HFFc6 (cell line): Measurements from ENCODE around the gene SLC28A2. TPM values are rescaled to one million over a fixed set of nuclear protein-coding genes. Genes with fewer than 3 reads are reported as not detected.
"Not testable (repeated sequence)": the region's sequence is repeated elsewhere in the genome, so short reads cannot be mapped to it uniquely, and the experiment has no call there.

Source experiments
- DNase-seq: peaks from one replicate; pipeline ENCODE4 v3.0.0-alpha.2; 2018
- H3K27ac Mint-ChIP-seq: 2 replicates; pipeline ENCODE4 v1.8.0; 2020; ENCODE audit warnings: mild to moderate bottlenecking, mixed read lengths
- H3K27me3 Mint-ChIP-seq: 2 replicates; pipeline ENCODE4 v1.8.0; 2021; ENCODE audit warnings: mild to moderate bottlenecking, moderate library complexity, mixed read lengths; ENCODE audit not compliant: insufficient read depth
- H3K36me3 Mint-ChIP-seq: 2 replicates; pipeline ENCODE4 v1.8.0; 2021; ENCODE audit warnings: low read depth, mixed read lengths
- H3K4me1 Mint-ChIP-seq: 2 replicates; pipeline ENCODE4 v1.8.0; 2020; ENCODE audit warnings: low read depth, mixed read lengths
- H3K4me3 Mint-ChIP-seq: 2 replicates; pipeline ENCODE4 v1.8.0; 2020; ENCODE audit warnings: mild to moderate bottlenecking, moderate library complexity, mixed read lengths
- H3K9me3 Mint-ChIP-seq: 2 replicates; pipeline ENCODE4 v1.8.0; 2020; ENCODE audit warnings: mild to moderate bottlenecking, mixed read lengths
- total RNA-seq, 6 experiments: library from RNA; stranded (reverse); fragmentation: NEBNext Ultra II Directional; extraction: Animal tissue kit (Norgen Biotek cat#: 25700); gene quantifications; 2 replicates in 1 of 6; 3 replicates in 5 of 6; pipeline ENCODE4 v1.2.3, GENCODE V29; 2021
- TF ChIP-seq, protein P1 (sequence below): fragments of 200-600 bp; sonication (generic); IDR thresholded peaks from 2 replicates; pipeline ENCODE4 v1.5.0; 2021; ENCODE audit warnings: antibody characterized with exemption, mild to moderate bottlenecking

Gene SLC28A2
- total RNA-seq, 6 experiments from 2014 or later, result not detected

DNA sequence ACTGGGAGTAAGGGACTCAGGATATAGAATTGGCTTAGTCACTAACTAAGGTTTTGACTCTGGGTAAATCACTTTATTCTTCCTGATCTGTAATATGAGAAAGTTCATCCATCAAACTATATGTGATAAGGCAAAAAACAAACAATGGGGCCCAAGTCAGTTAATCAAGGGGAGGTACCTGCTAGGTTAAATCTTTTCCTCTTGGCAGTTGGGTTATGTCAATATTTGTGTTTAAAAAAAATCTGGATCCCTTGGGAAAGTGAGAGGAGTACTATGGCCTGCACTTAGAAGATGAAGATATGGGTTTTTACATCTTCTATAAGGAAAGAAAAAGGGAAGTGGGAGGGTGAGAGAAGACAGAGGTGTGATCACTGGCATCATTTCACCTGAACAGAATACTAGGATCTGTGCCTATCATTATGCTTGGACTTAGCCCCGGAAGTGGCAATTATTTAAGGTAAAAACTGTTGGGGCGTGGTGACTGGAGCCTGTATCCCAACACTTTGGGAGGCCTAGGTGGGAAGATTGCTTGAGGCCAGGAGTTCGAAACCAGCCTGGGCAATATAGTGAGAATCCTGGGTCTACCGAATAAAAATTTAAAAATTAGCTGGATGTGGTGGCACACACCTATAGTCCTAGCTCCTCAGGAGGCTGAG lies 2.8 kb upstream of the SLC28A2 start:
- Mint-ChIP-seq H3K27me3 (no peaks in the 10 kb centered on the region; the same call in 1 of the 2 replicates), H3K27ac (no peak overlapping the region), H3K4me1 (peaks cover 6% of the 10 kb centered on the region), H3K4me3 (no peak overlapping the region), H3K9me3 (peaks cover 19% of the 10 kb centered on the region), H3K36me3 (peaks cover 5% of the 10 kb centered on the region)
- DNase-seq, result no peak
- TF ChIP-seq, protein P1, sequence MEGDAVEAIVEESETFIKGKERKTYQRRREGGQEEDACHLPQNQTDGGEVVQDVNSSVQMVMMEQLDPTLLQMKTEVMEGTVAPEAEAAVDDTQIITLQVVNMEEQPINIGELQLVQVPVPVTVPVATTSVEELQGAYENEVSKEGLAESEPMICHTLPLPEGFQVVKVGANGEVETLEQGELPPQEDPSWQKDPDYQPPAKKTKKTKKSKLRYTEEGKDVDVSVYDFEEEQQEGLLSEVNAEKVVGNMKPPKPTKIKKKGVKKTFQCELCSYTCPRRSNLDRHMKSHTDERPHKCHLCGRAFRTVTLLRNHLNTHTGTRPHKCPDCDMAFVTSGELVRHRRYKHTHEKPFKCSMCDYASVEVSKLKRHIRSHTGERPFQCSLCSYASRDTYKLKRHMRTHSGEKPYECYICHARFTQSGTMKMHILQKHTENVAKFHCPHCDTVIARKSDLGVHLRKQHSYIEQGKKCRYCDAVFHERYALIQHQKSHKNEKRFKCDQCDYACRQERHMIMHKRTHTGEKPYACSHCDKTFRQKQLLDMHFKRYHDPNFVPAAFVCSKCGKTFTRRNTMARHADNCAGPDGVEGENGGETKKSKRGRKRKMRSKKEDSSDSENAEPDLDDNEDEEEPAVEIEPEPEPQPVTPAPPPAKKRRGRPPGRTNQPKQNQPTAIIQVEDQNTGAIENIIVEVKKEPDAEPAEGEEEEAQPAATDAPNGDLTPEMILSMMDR, result no peak

DNA sequence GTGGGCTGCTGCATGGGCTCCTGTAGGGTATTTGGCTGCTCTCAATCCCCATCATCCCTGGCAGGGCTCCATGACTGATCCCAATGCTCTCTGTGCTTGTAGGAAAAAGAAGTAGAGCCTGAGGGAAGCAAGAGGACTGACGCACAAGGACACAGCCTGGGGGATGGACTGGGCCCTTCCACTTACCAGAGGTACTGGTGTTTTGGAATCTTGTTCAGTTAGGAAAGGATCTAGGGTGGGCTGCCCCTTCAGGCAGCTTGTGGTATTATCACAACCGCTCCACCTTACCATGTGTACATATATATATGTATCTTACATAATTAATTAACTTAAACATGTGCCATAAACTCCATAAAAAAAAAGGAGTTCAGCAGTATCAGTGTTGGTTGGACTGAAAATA lies 1.3 kb downstream of the SLC28A2 start:
- Mint-ChIP-seq H3K27ac (no peak overlapping the region), H3K9me3 (no peaks in the 10 kb centered on the region; the same call in 1 of the 2 replicates), H3K27me3 (no peaks in the 10 kb centered on the region), H3K4me1 (peaks cover 18% of the 10 kb centered on the region), H3K4me3 (no peak overlapping the region), H3K36me3 (no peaks in the 10 kb centered on the region)
- no peak for DNase-seq
- TF ChIP-seq, protein P1, result peak; percentile 57

DNA sequence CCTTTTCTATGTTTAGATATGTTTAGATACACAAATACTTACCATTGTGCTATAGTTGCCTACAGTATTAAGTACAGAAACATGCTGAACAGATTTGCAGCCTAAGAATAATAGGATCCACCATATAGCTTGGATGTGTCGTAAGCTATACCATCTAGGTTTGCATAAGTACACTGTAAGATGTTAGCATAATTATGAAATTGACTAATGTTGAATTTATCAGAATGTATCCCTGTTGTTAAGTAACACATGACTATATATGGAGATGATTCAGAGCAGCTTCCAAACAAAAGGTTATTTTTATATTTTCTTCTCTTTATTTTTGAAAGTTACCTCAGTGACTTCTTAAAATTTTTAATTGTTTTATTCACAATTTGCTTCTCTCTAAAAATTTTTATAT lies 2.4 kb downstream of the SLC28A2 start:
- H3K4me3 Mint-ChIP-seq, result no peak overlapping the region
- H3K36me3 Mint-ChIP-seq, result no peaks in the 10 kb centered on the region
- H3K27me3 Mint-ChIP-seq, result no peaks in the 10 kb centered on the region
- no peak for DNase-seq
- H3K4me1 Mint-ChIP-seq, result peaks cover 18% of the 10 kb centered on the region
- H3K27ac Mint-ChIP-seq, result no peak overlapping the region
- TF ChIP-seq, protein P1, result no peak
- H3K9me3 Mint-ChIP-seq, result no peaks in the 10 kb centered on the region; the same call in 1 of the 2 replicates

DNA sequence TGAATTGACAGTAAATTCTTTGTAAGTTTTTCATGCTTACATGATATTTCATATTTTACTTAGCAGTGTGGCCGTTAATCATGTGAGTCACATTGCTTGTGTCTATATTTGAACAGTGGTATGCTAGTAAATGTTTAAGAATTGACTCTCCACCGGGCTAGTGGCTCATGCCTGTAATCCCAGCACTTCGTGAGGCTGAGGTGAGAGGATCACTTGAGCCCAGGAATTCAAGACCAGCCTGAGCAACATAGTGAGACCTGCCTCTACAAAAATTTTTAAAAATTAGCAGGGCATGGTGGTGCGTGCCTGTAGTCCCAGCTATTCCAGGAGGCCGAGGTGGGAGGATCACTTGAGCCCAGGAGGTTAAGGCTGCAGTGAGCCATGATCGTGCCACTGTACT lies 2.8 kb downstream of the SLC28A2 start:
- H3K4me3 Mint-ChIP-seq, result 0 out of 2 replicates have a peak overlapping the region, but pooled peaks have one; percentile 19
- H3K4me1 Mint-ChIP-seq, result peaks cover 18% of the 10 kb centered on the region
- peak; percentile 61 for DNase-seq
- not testable (repeated sequence) for H3K9me3 Mint-ChIP-seq, H3K27ac Mint-ChIP-seq, H3K27me3 Mint-ChIP-seq, H3K36me3 Mint-ChIP-seq

DNA sequence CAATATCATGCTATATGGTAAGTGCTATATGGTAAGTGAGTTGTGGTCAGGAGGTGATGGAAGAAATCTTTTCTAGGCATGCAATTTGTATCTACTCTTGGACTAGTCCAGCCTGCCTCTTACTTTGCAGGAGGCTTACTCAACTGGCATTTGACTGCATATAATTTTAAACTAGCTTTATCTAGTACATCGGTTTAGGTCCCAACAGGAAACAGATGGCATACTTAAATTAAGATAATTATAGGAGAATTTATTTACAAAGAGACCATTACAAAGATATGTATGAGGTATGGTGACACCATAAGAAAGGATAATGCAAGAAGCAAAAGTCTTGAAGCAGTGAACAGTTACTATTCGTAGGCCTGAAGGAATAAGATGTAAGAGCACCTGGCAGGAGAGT lies 7.8 kb downstream of the SLC28A2 start:
- H3K9me3 Mint-ChIP-seq, result no peaks in the 10 kb centered on the region
- TF ChIP-seq, protein P1, result no peak
- H3K4me3 Mint-ChIP-seq, result no peak overlapping the region
- H3K36me3 Mint-ChIP-seq, result no peaks in the 10 kb centered on the region
- DNase-seq, result no peak
- no peaks in the 10 kb centered on the region; the same call in none of the 2 replicates for H3K27me3 Mint-ChIP-seq
- peaks cover 7% of the 10 kb centered on the region for H3K4me1 Mint-ChIP-seq
- H3K27ac Mint-ChIP-seq, result no peak overlapping the region

DNA sequence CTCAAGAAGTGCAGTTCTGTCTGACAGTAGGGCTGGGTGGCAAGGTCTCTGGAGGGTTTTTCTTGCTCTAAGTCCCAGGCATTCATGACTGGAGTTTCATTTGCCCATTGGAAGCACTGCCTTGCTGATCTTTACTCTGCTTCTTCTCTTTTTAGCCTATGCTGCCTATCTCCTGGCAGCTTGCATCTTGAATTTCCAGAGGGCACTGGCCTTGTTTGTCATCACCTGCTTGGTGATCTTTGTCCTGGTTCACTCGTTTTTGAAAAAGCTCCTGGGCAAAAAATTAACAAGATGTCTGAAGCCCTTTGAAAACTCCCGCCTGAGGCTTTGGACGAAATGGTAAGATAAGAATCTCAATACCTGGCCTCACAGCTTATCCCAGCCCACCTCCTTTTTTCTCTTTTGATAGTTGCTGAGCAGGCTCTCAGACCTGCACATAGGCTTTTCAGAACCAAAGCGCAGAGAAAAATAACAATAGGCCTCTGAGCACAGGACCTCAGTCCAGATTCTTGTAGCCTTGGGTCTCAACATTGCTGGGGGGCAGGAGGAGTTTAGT lies 10.9 kb downstream of the SLC28A2 start:
- no peak for DNase-seq
- no peaks in the 10 kb centered on the region for H3K36me3 Mint-ChIP-seq
- no peaks in the 10 kb centered on the region for H3K4me1 Mint-ChIP-seq
- TF ChIP-seq, protein P1, result no peak
- no peak overlapping the region for H3K27ac Mint-ChIP-seq
- H3K4me3 Mint-ChIP-seq, result no peak overlapping the region
- no peaks in the 10 kb centered on the region for H3K9me3 Mint-ChIP-seq
- no peaks in the 10 kb centered on the region; the same call in none of the 2 replicates for H3K27me3 Mint-ChIP-seq
